Activated CD4-positive, alpha-beta T cell treated with anti-CD3 and anti-CD28 coated beads, Interleukin-2, amount 50 U/mL, for 16 hours (primary cell): Measurements from ENCODE around the gene ACTN4.
A peak's percentile ranks its signal among the peaks of the same experiment; 100 is the strongest.

Source experiments
- DNase-seq: peaks from one replicate; pipeline ENCODE4 v3.0.0-alpha.2; 2020

The ACTN4 gene

DNA sequence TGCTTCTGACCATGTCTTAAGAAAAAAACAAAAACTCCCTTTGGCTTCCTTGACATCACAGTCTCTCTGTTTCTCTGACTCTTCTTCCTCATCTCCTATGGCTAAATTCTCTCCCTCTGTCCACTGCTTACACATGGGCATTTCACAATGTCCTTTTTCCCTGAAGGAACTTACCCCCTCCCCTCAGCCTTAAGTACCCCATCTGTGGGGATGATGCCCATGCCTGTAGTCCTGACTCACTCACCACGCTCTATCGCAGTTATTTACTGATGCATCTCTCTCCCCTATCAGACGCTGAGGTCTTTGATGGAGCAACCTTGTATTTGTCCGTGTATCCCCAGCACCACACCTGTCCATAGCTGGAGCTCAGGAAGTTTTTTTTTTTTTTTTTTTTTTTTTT lies 32.4 kb downstream of the ACTN4 start:
- no peak for DNase-seq

GRCh38 chr19:38682195-38682867 lies 34.9 kb downstream of the ACTN4 start:
- no peak for DNase-seq

DNA sequence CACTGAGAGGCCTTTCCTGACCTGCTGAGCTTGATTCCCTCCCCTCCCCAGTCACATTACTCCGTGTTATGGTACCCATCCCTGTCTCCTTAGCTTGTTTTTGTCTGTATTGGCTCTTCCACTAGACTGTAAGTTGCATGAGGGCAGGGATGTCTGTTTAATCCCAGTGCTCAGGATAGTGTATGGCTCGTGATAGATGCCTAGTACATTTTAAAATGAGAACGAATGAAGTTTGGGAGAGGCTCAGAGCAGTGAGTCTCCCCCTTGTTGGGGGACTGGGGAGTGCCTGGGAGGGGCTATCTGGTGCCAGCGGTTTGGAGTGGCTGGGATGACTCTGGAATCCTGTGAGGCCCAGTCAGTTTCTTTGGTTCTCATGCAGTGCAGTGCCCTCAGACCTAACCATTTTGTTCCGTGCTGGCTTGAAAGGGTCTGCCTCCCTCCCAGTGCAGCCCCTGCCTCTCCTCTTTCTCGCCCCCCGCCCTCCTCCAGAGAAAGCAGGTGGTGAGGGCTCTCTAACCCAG lies 35.5 kb downstream of the ACTN4 start:
- DNase-seq, result no peak

- DNase-seq, result peak; percentile 73
These were observed 36.1 kb downstream of the ACTN4 start for GRCh38 chr19:38683393-38684077.

DNA sequence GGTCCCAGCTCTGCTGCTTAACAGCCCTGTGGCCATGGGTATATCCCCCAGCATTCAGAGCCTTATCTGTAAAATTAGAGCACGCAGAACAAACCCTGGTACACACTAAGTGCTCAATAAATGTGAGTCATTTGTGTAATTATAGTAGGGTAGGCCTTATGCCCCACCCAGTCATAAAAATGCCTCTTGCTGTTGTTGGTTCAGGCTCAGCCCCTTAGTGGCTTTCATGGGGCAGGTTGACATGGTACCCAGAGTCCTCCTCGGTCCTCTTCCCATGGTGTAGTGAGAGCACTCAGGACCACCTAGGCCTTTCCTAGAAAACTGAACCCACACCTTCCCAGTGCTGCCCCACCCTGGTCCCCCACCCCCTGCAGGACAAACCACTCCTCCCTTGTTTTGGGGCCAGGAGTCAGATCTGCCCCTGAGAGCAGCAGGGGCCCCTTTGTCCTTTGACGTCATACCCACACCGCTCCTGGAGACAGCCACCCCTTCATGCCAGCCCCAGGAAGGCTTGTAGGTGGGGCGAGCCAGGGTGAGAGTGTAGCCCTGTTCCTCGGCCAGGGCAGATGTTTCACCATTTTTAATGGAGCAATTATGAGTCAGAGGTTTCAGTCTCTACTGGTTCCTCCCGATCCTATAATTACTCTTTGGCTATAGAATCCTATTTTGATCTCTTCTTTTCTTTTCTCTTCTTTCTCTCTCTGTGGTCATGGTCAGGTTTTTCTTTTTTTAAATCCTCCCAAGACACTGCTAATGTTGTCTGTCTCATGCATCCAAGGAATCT lies 36.8 kb downstream of the ACTN4 start:
- peak; percentile 82 for DNase-seq

GRCh38 chr19:38684862-38685665 lies 37.6 kb downstream of the ACTN4 start:
- no peak for DNase-seq

- peak; percentile 33 for DNase-seq
These were observed 38.4 kb downstream of the ACTN4 start for GRCh38 chr19:38685666-38686529.

- peak; percentile 63 for DNase-seq
These were observed 39.1 kb downstream of the ACTN4 start for GRCh38 chr19:38686530-38686888.

GRCh38 chr19:38687837-38688378 lies 40.5 kb downstream of the ACTN4 start:
- no peak for DNase-seq

DNA sequence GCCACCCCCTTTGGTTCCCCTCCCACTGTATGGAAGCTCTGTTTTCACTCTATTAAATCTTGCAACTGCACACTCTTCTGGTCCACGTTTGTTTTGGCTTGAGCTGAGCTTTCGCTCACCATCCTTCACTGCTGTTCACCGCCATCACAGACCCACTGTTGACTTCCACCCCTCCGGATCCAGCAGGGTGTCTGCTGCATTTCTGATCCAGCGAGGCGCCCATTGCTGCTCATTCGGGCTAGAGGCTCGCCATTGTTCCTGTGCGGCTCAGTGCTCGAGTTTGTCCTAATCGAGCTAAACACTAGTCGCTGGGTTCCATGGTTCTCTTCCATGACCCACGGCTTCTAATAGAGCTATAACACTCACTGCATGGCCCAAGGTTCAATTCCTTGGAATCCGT lies 42.7 kb downstream of the ACTN4 start:
- DNase-seq, result no peak

- no peak for DNase-seq
These were observed 43.4 kb downstream of the ACTN4 start for GRCh38 chr19:38690832-38691231.

GRCh38 chr19:38691938-38692457 lies 44.5 kb downstream of the ACTN4 start:
- no peak for DNase-seq

DNA sequence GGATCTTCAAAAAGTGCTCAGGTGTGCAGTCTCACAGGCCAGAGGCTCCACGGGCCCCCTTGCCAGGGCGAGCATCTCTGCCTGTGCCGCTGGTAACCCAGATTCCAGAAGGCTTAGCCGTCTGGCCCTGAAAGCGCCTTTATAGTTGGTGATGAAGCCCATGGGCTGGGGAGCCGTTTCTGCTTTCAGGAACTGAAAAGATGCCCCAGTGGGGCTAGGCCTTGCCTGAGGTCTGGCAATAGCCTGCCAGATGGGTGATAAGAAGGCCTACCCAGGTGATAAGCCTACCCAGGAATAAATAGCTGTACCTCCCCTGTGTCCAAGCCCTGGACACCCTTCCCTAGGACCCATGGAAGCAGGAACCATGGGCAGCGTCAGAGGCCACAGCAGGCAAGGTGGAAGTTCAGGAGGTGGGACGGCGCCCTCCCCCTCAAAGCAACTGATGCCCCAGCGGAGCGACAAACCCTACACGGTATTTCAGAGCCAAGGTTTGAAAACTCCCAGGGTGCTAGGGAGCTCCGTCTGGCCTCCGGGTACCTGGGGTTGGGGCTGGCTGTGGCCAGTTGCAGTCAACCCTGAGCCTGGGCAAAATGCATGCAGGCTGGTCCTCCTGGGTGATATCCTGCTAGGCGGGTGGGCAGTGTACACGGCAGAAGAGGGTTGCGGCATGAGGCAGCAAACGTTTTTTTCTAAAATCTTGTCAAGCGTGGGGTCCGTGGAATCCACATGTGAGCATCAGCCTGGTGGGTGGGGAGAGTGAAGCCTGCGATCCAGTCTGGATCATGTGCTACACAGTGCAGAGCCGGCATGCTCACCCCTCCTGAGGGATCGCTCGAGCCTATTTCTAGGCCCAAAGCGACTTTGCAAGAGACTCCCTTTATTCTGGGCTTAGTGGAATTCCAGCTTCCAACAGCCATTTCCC lies 45.3 kb downstream of the ACTN4 start:
- DNase-seq, result no peak

DNA sequence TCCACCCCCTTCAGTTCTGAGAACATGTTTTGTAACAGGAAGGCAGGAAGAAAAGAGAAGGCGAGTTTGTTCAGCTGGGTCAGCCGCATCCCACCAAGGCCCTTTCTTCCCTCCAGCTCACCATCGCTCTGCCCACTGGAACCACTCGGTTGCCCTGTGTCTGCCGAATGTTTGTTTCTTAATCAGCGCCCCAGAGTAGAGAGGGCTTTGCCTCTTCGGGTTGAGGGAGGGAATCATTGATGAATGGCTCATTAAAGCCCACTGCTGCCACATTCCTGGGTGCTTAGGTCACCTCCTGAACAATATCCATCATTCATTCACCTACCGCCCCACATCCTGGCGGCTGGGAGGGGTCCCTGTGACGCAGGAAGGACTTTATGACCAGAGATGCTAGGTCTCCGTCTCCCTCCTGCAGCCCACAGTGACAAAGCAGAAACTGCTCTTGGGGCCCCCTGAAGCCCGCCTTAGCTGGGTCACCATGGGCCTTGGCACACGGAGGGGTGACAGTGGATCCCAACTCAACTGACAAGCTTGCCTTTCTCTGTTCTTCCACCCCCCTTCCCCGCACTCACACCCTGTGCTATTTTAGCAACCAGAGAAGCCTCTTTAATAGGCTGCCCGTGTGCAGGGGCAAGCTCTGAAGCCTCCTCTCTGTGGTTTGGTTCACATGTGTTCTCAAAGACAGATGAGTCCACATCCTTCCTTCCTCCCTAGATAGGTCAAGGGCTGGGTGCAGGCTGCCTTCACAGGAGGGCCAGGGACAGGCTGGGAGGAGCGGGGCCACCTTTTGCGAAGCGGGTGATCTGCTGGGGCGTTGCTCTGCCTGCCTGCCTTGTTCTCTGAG lies 46.2 kb downstream of the ACTN4 start:
- DNase-seq, result peak; percentile 74

GRCh38 chr19:38695317-38695683 lies 47.9 kb downstream of the ACTN4 start:
- DNase-seq, result no peak

- DNase-seq, result no peak
These were observed 48.6 kb downstream of the ACTN4 start for GRCh38 chr19:38695832-38696728.

DNA sequence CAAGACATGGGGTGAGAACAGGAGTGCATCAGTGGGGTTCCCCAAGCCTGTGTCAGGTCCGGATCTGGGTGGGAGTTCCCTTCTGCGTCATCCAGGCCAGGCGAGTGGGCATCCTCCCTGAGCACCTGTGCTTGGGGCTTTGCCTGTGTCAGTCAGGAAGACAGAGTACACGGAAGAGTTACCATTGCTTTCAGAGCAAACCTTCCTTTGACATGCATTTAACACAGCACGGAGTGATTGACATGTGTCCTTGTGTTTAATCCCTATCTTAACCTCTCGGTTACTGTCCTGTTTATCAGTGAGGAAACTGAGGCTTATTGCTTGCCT lies 49.2 kb downstream of the ACTN4 start:
- no peak for DNase-seq

GRCh38 chr19:38697197-38697596 lies 49.7 kb downstream of the ACTN4 start:
- no peak for DNase-seq
